GM12873 (cell line): ENCODE data around the gene BIN2.

Experiments
- CTCF ChIP-seq: IDR thresholded peaks from 2 replicates; pipeline ENCODE4 v1.5.1; 2012; ENCODE audit warnings: low read depth, mild to moderate bottlenecking, moderate library complexity, low read length, control low read depth; ENCODE audit not compliant: insufficient read depth; ENCODE audit errors: missing control alignments

The BIN2 gene

GRCh38 chr12:51240971-51241370 is 83.0 kb downstream of the BIN2 start:
- no peak for TF ChIP-seq CTCF

- peak; percentile 38 for TF ChIP-seq CTCF
Observed at GRCh38 chr12:51238510-51239334, 85.3 kb downstream of the BIN2 start, which contains the start of gene DAZAP2. Gene DAZAP2, plus strand, starts transcription at chr12:51238826. Its CDS starts 82 bp downstream, at chr12:51238908.

- no peak for TF ChIP-seq CTCF
Observed at GRCh38 chr12:51238037-51238509, 85.9 kb downstream of the BIN2 start.

GRCh38 chr12:51234530-51234929 is 89.4 kb downstream of the BIN2 start:
- TF ChIP-seq CTCF, result no peak

GRCh38 chr12:51232642-51233041 is 91.3 kb downstream of the BIN2 start:
- TF ChIP-seq CTCF, result no peak
